HG02884 (cell line): ENCODE measurements around the gene MS4A7.
"Not testable (repeated sequence)": the region's sequence is repeated elsewhere in the genome, so short reads cannot be mapped to it uniquely, and the experiment has no call there.

Source experiments
- ATAC-seq: cut with Tn5 transposase; IDR thresholded peaks from one replicate; pipeline ENCODE4 v1.9.1; 2021; ENCODE audit warnings: mild to moderate bottlenecking, moderate library complexity; ENCODE audit not compliant: unreplicated experiment

MS4A7 gene, protein sequence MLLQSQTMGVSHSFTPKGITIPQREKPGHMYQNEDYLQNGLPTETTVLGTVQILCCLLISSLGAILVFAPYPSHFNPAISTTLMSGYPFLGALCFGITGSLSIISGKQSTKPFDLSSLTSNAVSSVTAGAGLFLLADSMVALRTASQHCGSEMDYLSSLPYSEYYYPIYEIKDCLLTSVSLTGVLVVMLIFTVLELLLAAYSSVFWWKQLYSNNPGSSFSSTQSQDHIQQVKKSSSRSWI

DNA sequence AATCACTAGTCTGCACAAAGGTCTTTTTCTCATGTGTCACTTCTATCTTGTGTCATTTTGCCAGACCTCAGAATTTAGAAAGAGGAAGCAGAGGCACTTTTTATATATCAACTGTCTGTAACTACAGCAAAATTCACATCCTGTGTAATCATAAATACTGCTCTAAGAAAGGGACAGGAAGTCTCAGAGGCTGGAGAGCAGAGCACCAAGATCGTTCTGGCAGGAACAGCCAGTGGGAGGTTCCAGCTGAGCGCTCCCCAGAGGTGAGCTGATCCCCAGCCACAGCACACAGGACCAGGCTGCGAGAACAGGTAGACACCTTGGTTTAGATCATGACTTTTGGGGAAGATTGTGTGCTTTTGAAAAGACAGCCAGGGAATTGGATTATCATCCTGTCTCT, at the start of gene MS4A7:
TSS of gene MS4A7 (plus strand) at position 179 of the 400 bp plus-strand sequence. CDS start 4,610 bp downstream, outside the sequence.
- peak; percentile 92 for ATAC-seq

DNA sequence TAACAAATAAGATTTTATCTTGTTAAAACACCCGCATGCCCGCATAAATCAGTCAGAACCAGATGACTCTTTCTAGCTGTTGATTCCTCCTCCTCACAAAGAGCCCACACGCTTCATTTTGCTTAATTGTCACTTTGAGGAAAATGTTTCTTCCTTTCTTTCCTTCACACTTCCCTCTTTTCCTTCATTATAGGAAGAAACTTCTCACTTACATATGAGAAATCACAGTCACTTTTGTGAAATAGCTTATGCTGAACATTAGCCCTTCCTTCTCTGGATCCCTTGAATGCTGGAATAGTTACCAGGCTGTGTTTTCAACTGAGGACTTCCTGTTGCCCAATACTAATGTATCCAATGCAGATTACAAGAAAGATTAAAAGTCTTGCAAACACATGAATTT, 45.5 kb upstream of the MS4A7 start:
- ATAC-seq, result no peak

DNA sequence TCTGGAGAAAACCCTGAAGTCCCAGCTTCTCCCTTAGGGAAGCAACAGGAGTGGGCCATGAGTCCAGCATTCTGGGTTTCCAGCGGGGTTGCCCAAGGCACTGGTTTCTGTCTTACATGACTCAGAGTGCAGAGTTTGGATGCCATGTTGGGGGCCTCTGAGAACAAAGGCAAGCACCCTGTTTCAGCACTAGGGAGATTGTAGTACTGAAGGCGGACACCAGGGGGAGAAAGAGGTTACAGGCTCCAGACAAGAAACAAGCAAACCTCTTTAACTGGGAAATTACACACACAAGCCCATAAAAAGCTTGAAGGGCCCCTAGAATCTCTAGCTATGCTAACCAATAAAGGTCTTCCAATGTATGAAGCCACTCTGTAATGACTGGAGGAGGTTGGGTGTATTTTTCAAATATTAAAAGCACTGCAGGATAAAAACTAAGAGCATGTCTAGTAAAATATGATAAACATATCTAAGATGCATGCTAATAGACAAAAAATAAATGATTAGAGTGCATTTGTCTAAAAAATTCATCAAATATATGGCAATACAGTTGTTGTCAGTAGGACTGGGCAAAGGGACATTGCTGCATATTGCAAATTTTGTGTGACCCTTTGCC, 44.2 kb upstream of the MS4A7 start:
- ATAC-seq, result no peak

DNA sequence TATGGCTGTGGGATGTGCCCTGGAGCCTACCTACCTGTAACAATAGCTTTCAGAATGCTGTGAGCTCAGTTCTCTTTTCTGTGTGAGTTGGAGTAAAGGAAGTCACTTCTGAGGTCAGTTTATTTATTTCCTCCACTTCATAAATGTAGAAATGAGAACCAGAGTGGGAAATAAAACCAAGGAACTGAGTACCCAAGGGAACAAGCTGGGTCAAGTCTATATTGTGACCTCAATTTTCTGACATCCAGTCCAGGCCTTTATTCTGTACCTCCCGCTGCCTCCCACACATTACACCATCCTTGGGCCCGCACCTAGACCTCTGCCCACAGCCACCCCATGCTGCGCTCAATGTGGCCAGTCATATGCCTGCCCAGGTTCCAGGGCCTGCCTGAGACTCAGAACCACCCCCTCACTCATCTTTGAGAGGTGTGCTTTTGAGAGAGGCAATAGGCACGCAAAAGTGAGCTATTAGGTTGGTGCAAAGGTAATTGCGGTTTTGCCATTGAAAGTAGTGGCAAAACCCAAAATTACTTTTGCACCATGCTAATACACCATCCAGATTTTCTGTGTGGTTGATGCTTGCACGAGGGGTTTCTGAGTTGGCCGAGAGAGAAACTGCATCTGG, 41.5 kb upstream of the MS4A7 start:
- no peak for ATAC-seq

DNA sequence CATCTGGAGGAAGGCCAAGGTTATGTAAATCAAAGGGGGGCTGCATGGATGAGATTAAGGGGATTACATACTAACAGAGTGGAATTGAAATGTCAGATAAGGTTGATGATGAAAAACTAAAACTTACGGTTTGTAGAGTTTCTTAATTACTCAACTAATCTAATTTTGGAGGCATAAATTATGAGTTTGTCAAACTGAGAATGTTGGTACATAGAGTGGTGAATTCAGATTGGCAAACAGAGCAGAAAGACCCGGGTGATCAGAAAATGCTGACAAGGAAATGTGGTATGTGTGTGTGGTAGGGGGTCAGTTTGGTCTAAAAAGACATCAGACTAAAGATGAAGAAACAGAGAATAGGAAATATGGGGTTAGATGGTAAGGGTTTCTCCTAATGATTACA, 40.3 kb upstream of the MS4A7 start:
- no peak for ATAC-seq

DNA sequence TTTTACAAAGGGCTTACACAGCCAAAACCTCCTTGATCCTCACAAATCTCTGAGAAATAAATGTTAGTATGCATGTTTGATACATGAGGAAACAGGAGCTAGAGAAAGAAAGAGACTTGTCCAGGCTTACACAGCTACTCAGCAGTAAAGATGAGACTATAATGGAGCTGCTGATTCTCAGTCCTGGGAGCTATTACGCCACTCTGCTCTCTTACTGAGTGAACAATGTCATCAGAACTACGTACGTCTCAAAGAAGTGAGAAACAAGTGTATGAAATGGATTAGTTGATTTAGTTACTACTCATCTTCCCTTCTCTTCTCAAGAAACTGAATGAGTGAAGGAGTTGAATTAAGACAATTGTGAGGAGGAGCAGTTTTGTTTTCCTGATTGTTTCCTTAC, 39.0 kb upstream of the MS4A7 start:
- no peak for ATAC-seq

DNA sequence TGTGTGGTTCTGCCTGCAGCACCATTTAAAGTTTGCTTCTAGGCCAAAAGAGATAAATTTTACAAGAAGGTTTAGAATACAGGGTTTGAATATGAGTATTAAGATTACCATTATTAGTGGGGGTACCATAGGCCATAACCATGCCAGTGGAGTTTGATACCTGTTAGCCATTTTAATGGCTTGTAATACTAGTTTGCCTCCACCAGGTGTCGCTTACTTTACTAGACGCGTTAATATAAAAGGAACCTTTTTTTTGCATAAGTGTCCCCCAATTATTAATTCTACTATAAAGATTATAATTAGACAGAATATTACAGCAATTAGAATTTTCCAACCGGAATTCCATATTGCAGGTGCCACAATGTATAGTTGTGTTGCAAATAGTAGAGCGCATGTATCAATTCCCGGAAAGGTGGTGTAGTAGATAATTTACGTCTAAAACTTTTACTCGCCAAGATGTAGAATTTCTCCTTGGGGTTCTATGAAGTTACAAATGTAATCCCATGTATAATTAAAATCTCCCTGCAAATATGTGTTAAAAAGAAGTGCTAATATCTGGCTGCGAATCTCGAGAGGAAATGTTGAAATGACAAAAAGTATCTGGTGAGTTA, 35.1 kb upstream of the MS4A7 start:
- no peak for ATAC-seq

DNA sequence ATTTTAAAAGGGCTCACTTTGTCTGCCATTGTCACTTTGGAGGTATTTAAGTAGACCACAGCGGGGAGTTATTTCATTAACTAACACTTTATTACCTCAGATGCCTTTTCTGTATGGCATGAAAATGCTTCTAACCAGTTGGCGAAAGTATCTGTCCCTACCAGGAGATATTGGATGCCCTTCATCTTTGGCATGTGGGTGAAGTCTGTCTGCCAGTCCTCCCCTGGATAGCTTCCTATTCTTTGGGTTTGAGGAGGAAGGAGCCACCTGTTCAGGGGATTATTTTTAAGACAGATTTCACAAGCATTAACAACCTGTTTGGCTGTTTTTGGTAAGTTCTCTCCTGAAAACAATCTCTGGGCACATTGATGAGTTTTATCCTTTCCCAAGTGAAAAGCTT, 34.2 kb upstream of the MS4A7 start:
- ATAC-seq, result no peak

DNA sequence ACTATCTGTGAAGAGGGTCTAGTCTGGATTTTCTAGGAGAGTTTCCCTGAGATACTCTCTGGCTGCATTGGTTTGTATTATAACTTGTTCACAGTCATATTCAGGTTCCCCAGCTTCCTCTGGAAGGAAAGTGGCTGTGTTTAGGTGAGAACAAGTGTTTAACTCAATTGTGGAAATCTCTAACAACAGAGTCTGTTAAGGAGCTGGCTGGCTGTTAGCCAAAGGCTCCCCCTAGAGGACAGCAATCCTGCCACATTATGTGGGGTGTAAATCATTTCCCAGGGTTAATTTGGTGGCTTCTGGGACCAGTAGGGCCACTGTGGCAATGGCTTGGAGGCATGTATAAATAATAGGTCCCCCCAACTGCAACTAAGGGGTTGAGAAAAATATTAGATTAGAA, 32.8 kb upstream of the MS4A7 start:
- no peak for ATAC-seq

DNA sequence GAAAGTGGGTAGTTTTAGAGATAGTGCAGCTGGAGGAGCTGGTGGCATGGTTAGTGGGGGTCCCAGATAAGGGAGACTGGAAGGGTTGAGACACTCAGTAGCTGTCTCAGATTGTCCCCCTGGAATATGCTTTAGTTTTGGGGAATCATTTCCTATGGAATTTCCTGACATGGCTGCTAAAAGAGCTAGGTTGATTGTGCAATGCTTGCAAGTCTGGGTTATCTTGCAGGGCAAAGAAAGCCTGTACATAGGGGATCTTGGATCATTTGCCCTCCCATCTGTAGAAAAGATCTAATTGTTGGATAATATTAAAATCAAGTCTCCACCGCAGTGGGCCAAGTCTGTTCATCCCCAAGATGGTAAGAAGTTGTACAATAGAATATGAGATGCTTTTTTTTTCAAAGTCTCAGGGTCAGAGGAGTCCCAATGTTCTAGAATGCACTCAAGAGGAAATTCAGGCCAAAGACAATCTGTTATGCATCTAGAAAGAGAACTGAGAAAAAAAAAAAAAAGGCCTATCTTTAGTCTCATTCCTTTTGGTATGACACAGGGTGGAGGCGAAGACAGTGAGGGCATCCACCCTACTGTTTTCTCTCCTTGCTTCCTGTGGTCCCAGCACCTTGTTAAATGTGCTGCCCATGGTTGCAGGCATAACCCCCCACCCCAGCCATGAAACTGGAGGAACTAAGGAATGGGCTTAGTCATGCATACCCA, 31.1 kb upstream of the MS4A7 start:
- ATAC-seq, result peak; percentile 83

DNA sequence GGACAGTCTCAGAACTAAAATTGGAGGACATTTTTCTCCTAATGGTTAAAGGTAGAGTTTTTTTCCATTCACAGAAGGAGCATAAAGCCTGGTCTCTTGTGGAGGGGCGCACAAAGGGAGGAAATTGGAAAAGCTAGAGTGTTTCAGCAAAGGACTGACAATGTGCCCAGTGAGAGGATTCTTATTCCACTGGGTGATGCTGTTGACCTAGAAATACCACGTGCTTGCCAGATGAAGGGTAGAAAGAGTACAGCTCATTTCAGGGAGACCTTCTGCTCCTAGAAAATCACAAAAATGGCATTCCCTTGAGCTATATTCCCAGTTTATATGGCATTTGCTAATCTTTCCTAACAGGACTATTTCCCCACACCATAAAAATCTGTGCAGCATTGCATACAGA, 30.2 kb upstream of the MS4A7 start:
- no peak for ATAC-seq

DNA sequence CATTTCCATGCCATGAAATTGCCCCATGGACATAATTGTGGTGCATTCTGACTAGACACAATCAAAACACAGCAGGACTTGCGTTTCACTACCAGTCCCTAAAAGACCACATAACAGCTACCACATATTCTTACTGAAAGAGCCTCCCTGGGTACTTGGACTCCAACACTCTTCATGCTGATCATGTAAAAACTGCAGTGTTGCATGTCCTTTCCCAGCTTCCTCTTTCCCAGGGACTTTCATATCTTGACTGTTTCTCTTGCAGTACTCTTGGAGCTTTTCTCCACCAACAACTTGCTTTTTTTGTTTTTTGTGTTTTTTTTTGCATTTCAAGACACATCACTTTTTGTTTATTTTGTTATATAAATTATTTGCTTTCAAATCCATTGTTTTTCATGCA, 28.3 kb upstream of the MS4A7 start:
- no peak for ATAC-seq

DNA sequence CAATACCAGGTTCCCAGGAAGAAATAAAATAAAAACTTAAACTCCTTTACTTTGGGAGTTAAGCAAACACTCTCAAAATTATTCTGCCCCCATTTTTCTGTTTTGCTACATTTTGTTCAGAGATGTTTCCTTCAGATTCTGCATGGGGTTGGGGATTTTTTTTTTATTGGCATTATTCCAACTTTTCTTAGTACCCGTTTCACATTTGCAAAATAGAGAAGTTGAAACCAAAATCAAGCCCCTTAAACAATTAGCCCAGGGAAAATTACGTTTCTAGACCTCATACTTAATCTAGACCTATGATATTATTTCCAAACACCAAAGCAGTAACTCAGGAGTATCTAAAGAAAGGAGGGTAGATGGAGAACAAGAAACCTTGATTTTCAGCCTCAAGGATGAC, 20.6 kb upstream of the MS4A7 start:
- no peak for ATAC-seq

DNA sequence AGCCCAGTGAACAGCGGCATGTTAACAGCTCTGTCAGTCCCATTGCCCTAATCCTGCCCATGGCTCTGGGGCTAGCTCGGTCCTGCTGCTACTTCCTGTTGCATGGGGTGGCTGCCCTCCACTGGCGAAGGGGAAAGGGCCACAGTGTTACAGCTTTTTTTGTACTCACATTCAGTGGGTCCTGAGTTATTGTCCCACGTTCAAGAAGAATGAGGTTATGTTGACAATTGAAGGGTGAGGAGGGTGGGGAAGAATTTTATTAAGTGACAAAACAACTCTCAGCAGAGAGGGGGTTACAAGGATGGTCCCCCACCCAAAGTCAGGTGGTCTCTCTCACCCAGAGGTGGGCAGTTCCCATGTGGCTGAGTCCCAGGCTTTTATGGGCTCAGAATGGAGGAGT, 17.7 kb upstream of the MS4A7 start:
- no peak for ATAC-seq

DNA sequence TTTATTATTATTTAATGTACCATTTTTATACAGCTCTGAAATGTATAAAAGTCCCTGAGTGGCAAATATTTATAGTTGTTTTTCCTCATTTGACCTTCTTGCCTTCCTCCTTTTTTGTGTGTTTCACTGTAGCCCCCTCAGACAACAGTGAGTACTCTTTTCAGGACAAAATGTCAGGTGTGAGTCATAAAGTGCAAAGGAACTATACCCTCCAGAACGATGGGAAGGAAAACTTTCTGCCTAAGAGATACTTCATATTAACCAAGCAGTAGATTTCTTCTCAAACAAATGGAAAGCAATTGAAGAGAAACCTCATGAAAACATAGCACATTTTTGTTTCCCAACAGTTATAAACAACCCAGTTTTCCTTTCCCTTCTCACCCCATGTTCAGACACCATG, 16.1 kb upstream of the MS4A7 start:
- ATAC-seq, result no peak

DNA sequence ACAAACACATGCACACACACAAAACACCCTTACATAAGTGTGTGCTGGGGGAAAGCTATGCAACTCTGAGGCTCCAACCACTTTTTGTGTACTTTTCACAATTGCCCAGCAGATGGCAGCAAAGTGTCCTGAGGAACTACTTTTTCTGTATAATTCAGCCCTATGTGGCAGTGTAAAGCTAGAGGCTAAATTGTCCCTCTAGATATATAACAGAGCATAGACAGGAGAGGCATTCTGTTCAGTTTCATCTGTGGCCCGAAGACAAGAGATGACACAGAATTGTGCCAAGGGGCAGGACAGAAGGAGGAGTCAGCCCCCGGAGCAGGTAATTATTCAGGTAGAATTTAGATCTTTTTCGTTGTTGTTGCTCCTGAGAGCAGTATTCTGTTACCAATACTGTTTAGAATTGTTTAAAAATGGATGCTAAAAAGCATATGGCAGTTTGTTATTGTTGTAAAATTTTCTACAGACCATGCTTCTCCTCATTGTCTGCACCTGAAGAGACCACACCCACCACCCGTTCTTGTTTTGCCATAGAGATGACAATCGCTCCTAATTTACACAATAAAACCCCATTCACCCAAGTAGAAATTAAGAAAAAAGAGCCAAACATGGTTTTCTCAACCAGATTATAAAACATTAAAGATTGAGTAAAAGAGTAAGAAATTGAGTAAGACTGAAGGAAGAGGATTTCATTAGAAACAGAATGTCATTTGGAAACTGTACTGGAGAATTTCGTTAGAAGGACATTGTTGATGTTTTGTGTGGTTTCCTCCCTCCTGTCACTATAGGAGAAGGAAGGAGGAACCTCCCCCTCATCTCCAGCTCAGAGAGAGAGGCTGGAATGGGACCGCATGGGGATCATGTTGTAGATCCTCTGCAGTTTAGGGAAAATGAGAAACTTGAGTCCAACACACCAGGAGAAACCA, 14.5 kb upstream of the MS4A7 start:
- ATAC-seq, result peak; percentile 48

DNA sequence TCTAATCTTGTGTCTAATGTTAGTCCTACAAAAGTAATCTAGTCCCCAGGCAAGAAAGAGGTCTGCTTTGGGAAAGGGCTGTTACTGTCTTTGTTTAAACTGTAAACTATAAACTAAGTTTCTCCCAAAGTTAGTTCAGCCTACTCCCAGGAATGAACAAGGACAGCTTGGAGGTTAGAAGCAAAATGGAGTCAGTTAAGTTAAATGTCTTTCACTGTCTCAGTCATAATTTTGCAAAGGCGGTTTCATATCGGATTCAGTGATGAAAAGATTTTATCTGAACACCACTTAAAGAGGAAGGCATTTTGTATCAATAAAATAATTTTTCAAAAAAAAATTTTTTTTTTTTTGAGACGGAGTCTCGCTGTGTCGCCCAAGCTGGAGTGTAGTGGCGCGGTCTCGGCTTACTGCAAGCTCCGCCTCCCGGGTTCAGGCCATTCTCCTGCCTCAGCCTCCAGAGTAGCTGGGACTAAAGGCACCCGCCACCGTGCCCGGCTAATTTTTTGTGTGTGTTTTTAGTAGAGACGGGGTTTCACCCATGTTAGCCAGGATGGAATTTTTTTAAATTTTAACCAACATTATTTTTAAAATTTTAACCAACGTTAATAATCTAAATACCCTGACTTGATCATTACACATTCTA, 11.9 kb upstream of the MS4A7 start:
- ATAC-seq, result not testable (repeated sequence)

DNA sequence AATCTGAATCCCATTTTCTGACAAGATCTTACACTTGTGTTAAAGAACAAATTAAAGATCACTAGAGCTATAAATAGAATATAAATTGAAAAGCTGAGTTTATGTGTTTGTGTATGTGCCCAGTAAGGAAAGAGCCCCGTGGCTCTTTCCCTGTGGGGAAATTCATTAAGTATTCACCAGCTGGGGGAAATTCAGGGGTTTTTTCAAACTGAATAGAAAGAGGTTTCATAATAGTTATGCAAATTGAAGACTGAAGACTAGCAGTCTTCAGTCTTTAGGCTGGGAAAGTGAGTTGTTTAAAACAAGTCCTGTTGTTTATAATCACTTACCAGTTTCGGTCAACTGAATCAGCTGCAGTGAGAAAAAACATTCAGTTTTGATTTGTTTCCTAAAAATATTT, 11.3 kb upstream of the MS4A7 start:
- peak; percentile 72 for ATAC-seq

DNA sequence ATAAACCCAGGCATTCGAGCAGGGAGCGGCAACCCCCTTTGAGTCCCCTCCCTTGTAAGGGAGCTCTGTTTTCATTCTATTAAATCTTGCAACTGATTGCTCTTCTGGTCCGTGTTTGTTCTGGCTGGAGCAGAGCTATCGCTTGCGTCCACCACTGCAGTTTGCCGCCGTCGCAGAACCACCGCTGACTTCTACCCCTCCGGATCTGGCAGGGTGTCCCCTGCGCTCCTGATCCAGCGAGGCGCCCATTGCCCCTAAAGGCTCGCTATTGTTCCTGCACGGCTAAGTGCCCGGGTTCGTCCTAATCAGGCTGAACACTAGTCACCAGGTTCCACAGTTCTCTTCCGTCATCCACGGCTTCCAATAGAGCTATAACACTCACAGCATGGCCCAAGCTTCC, 10.4 kb upstream of the MS4A7 start:
- ATAC-seq, result no peak

DNA sequence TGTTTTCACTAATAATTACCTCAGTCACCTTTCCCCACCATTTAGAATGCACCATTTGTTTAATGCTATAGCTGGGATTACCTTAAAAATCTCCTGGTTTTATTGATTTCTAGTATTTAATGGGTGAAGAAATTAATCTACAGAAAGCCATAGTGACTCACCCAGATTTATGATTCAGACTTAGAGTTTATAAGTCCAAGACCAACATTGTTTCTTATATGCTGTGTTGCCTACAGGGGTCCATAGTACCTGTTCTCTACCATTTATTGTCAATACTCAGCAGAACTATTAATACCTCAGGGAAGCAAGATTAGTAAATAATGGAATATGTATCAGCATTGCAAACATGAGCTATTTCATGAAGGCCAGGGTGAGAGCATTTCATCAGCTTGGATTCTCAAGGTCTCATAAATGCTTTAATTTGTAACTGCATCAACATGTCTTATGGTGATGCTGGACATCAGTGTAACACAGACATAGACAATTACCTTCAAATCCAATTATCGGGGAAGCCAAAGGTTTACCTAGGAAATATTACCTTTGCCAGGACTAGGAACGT, 8.0 kb upstream of the MS4A7 start:
- ATAC-seq, result no peak
